HUES6 (cell line): ENCODE measurements around the gene TMEM26.

ENCODE experiments used
- H3K27ac ChIP-seq: 2 replicates; pipeline ENCODE4 v1.7.0; 2013; ENCODE audit warnings: low read depth, mild to moderate bottlenecking, low read length, inconsistent platforms
- H3K27me3 ChIP-seq: 2 replicates; pipeline ENCODE4 v1.6.1; 2013; ENCODE audit warnings: low read length; ENCODE audit not compliant: control insufficient read depth, insufficient read depth
- H3K36me3 ChIP-seq: 2 replicates; pipeline ENCODE4 v1.6.1; 2013; ENCODE audit warnings: low read length; ENCODE audit not compliant: control insufficient read depth, insufficient read depth
- H3K4me1 ChIP-seq: 2 replicates; pipeline ENCODE4 v1.6.1; 2013; ENCODE audit warnings: low read length; ENCODE audit not compliant: control insufficient read depth, insufficient read depth
- H3K4me3 ChIP-seq: 2 replicates; pipeline ENCODE4 v1.5.1; 2013; ENCODE audit warnings: low read depth, low read length
- H3K9ac ChIP-seq: one replicate; pipeline ENCODE4 v1.6.1; 2013; ENCODE audit warnings: mild to moderate bottlenecking, low read length
- H3K9me3 ChIP-seq: 2 replicates; pipeline ENCODE4 v1.6.1; 2013; ENCODE audit warnings: low read depth, low read length; ENCODE audit not compliant: control insufficient read depth, insufficient read depth

TMEM26 gene

DNA sequence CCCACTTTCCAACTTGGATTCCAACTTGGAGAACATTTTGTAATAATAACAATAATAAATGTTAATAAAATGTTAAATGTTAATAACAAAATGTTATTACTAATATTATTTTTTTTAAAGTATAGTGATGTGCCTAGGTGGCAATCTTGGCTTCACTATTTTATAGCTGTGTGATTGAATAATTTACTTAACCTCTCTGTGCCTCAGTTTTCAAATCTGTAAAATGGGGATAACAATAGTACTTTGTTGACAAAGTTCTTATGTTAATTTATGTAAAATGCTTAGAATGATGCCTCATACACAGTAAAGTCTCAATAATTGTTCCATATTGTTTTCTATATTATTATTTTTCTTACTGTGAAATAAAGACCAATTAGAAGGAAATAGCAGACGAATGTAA lies 23.3 kb upstream of the TMEM26 start:
- Histone ChIP-seq H3K27me3 (no peaks in the 10 kb centered on the region), H3K9ac (no peak overlapping the region), H3K36me3 (no peaks in the 10 kb centered on the region), H3K4me1 (peaks cover 4% of the 10 kb centered on the region; the same call in 1 of the 2 replicates), H3K4me3 (no peak overlapping the region), H3K27ac (no peak overlapping the region), H3K9me3 (no peaks in the 10 kb centered on the region)

DNA sequence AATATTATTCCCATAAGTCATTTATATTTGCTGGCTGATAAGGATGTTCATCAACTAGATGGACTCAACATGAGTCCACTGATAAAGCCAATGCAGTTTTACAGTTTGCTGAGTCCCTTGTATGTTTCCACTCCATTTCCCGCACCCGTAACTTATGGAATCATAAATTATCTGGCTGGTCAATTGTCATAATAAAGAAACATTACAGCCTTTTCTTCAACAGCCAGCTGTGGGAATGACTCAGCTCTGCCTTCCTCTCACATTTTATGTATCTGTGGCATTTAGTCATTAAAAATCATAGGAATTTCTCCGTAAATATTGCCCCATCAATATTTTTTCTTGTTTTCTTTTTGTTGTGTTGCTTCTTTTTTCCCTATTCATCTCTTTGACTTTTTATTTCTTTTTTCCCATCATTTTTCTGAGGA lies 22.3 kb upstream of the TMEM26 start:
- no peaks in the 10 kb centered on the region for H3K9me3 ChIP-seq
- H3K27ac ChIP-seq = no peak overlapping the region
- no peak overlapping the region for H3K4me3 ChIP-seq
- H3K27me3 ChIP-seq = no peaks in the 10 kb centered on the region
- no peaks in the 10 kb centered on the region for H3K36me3 ChIP-seq
- H3K9ac ChIP-seq = no peak overlapping the region
- no peaks in the 10 kb centered on the region for H3K4me1 ChIP-seq

DNA sequence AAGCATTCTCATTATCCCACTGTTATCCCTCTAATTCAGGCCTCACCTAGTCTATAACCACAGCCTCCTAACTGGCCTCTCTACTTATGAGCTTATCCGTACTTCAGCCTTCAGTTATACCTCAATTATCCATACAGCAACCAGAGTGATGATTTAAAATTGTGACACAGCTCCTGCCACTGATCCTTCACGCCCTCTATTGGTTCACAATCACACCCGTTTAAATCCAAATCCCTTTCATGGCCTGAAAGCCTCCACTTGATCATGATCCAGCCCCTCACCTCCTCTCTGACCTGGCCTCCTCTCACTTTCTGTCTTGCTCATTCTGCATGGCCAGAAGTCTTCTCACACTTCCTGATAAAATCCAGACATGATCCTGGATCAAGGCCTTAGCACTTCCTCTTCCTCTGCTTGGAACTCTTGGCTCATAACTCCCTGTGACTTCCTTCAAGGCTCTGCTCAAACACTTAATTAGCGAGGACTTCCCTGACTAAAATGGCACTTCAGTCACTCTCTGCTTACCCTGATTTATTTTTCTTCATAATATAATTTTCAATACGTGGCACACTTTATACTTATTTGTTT lies 19.0 kb upstream of the TMEM26 start:
- no peak overlapping the region for H3K9ac ChIP-seq
- H3K36me3 ChIP-seq = no peaks in the 10 kb centered on the region
- H3K27ac ChIP-seq = no peak overlapping the region
- H3K4me3 ChIP-seq = no peak overlapping the region
- H3K4me1 ChIP-seq = no peaks in the 10 kb centered on the region
- H3K9me3 ChIP-seq = no peaks in the 10 kb centered on the region
- H3K27me3 ChIP-seq = no peaks in the 10 kb centered on the region

DNA sequence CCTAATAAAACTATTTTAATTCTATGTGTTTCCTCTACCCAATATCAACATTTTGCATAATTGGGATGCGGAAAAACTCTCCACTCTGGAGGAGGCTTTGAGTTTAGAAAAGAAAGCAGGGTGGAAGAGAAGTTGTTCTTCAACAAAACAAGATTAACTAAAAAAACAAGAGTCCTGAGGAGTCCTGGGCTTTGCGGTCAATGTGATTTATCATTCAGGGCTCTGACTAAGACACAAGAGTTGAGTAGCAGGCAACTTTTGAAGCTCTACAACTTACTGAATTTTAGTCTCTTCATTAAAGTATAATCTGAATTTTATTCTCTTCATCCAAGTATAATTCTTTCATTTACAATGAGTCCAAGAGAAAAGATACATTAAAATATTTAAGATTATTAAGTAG lies 18.3 kb upstream of the TMEM26 start:
- Histone ChIP-seq H3K27me3 (no peaks in the 10 kb centered on the region), H3K9me3 (no peaks in the 10 kb centered on the region), H3K36me3 (no peaks in the 10 kb centered on the region), H3K27ac (no peak overlapping the region), H3K4me3 (no peak overlapping the region), H3K4me1 (no peaks in the 10 kb centered on the region), H3K9ac (no peak overlapping the region)

DNA sequence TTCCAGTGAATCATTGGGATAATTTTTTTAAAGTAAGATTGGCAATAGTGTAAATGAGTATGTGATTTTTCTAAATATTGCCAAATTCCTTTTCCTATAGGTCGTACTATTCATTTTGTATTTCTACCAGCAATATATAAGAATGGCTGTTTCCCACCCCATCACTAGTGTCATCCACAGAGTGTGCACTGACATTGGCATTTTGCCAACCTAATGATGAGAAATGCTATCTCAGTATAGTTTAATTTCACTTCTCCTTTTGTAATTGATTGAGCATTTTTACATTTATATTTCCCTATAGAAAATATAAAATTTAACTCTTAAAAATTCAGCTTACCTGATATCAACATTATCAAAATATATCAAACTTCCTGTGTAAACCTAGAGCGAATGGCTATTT lies 17.6 kb upstream of the TMEM26 start:
- no peaks in the 10 kb centered on the region for H3K27me3 ChIP-seq
- no peaks in the 10 kb centered on the region for H3K36me3 ChIP-seq
- H3K9ac ChIP-seq = no peak overlapping the region
- H3K9me3 ChIP-seq = no peaks in the 10 kb centered on the region
- H3K4me3 ChIP-seq = no peak overlapping the region
- no peaks in the 10 kb centered on the region for H3K4me1 ChIP-seq
- no peak overlapping the region for H3K27ac ChIP-seq

DNA sequence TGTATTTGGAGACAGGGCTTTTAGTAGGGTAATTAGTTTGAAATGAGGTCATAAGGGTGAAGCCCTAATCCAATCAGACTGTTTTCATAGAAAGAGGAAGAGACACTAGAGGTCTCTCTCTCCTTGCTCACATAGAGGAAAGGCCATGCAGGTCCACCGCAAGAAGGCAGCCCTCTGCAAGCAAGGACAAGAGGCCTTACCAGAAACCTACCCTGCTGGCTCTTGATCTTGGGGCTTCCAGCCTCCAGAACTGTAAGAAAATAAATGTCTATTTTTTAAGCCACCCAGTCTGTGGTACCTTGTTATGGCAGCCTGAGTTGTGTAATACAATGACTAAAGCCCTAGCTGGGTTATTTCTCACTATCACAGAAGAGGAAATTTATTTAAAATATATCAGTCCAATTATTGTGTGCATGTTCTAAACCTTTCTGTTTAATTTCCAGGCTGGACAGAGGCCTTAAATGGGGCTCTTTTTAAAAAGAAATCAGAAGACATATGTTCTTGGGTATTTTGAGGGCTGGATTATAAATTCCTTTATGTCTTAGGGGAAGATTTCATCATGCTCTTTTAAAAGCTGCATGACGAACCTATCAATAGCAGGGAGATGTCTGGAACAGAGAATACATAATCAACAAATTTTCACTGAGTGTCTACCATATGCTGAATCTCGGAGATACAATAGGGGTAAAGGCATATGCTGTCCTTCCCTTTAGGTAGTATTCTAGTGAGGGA lies 12.9 kb upstream of the TMEM26 start:
- no peaks in the 10 kb centered on the region for H3K4me1 ChIP-seq
- no peak overlapping the region for H3K27ac ChIP-seq
- H3K9ac ChIP-seq = no peak overlapping the region
- no peaks in the 10 kb centered on the region for H3K36me3 ChIP-seq
- H3K9me3 ChIP-seq = no peaks in the 10 kb centered on the region
- H3K4me3 ChIP-seq = no peak overlapping the region
- no peaks in the 10 kb centered on the region for H3K27me3 ChIP-seq

DNA sequence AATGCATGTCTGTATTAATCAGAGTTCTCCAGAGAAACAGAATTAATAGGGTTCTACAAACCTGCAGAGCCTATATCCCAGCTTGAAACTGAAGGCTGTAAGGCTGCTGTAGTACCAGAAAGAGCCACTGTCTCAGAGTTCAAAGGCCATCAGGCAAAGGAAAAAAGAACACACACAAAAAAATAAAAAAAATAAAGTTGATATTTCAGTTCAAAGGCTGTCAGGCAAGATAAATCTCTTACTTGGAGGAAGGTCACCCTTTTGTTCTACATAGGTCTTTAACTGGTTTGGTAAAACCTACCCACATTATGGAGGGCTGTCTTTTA lies 12.0 kb upstream of the TMEM26 start:
- Histone ChIP-seq H3K4me3 (no peak overlapping the region), H3K9ac (no peak overlapping the region), H3K36me3 (no peaks in the 10 kb centered on the region), H3K9me3 (no peaks in the 10 kb centered on the region), H3K4me1 (no peaks in the 10 kb centered on the region), H3K27ac (no peak overlapping the region), H3K27me3 (no peaks in the 10 kb centered on the region)

DNA sequence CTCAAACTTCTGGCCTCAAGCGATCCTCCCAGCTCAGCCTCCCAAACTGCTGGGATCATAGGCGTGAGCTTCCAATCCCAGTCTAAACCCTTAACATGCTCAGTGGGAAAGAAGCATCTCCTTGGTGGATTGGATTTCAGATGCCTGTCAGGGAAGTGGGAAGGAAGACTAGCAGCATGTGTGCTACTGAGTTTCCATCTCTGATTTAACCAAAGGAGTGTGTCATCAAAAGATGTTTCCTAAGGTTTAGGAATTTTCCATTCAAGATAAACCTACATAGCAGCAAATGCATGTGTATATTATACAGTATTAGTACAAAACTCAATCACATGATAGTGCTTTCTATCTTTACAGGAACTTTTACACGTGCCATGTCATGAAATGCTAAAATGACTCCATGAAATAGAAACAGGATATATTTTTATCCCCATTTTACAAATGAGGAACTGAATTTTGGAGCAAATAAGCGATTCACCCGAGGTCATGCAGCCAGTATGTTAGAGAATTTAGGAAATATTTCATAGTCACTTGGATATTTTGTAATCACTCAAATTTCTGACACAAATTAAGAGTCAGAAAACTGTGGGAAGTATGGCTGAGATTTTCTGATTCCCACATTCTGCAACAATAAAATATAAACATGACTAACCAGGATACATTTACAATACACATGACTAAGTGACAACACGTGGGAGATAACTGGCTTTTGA lies 11.4 kb upstream of the TMEM26 start:
- no peaks in the 10 kb centered on the region for H3K9me3 ChIP-seq
- no peaks in the 10 kb centered on the region for H3K4me1 ChIP-seq
- H3K36me3 ChIP-seq = no peaks in the 10 kb centered on the region
- no peak overlapping the region for H3K4me3 ChIP-seq
- H3K27me3 ChIP-seq = no peaks in the 10 kb centered on the region
- H3K9ac ChIP-seq = no peak overlapping the region
- H3K27ac ChIP-seq = no peak overlapping the region

DNA sequence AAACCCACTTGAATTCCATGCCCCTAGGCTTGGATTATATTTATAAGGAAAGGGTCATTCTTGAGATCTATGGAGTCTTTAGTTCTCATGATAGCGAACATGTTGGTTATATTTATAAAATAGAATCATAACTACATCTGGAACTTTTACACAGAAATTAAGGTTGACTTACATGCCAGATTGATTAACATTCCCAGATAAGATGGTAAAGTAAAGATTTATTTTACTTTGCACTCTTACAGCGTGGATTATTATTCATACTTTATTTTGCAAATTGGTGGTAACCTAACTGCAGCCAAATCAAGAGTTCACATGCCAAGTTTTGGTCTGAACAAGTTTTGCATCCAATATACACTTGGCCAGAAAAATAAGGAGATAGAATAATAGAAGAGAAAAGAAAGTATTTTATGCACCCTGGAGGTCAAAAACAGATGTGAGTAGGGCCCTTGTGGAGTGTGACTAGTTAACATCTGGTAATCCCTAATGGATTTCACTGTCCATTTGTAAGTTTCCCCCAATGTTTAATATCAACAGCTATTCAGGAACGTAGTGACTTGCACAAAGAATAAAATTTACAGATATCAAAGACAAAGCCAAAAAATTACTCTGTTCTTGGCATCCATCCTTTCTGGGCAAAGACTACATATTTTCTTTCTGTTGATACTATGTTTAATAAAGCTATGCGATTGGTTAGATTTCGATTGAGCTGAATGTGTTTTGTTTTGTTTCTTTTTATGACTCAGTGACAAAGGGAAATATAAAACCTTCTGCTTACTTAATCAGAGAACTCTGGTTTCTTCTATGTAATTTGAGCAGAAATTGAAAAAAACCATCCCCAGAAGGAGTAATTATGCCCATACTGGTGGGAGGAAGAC lies 10.1 kb upstream of the TMEM26 start:
- no peak overlapping the region for H3K9ac ChIP-seq
- no peak overlapping the region for H3K4me3 ChIP-seq
- H3K36me3 ChIP-seq = no peaks in the 10 kb centered on the region
- H3K9me3 ChIP-seq = no peaks in the 10 kb centered on the region
- no peaks in the 10 kb centered on the region for H3K4me1 ChIP-seq
- no peaks in the 10 kb centered on the region for H3K27me3 ChIP-seq
- no peak overlapping the region for H3K27ac ChIP-seq

DNA sequence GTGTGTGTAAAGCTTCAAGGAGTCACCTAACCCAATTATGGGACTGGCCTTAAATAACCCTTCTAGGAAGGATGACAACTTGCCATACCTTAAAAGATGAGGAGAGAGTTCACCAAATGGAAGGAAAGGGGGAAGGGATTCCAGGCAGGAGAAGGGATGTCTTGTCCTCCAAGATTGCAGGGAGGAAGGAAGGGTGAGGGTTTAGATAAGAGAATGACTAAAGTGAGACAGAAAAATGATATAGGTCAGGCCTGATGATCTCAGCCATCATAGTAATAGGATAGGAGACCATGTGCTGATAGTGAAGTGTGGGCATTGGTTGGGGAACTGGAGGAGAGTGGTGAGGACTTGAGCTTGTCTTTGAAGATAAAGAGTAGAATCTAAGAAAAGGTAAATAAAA lies 7.7 kb upstream of the TMEM26 start:
- H3K9me3 ChIP-seq = no peaks in the 10 kb centered on the region
- no peak overlapping the region for H3K9ac ChIP-seq
- no peak overlapping the region for H3K27ac ChIP-seq
- H3K4me1 ChIP-seq = no peaks in the 10 kb centered on the region
- no peak overlapping the region for H3K4me3 ChIP-seq
- H3K27me3 ChIP-seq = peaks cover 9% of the 10 kb centered on the region; the same call in 1 of the 2 replicates
- H3K36me3 ChIP-seq = no peaks in the 10 kb centered on the region

DNA sequence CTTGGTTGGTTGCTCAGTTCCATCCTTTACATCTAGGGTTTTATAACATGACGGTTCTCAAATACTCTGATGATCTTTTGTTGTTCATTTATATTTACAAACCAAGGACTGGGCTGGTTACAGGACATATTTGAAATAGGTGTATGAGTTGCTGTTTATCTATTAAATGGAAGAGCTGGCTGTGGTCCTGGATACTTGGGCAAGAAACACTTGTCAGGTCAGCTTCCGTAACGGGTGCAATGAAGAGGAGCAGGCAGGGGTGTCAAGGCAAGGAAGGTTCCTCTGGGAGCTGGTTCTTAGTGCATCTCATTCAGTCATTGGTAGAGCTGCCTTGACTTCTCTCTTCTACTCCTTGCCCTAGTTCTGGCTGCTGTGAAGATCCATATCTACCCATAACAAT lies 4.8 kb upstream of the TMEM26 start:
- H3K9ac ChIP-seq = no peak overlapping the region
- H3K9me3 ChIP-seq = no peaks in the 10 kb centered on the region
- no peak overlapping the region for H3K4me3 ChIP-seq
- H3K4me1 ChIP-seq = no peaks in the 10 kb centered on the region
- H3K27ac ChIP-seq = no peak overlapping the region
- peaks cover 37% of the 10 kb centered on the region for H3K27me3 ChIP-seq
- H3K36me3 ChIP-seq = no peaks in the 10 kb centered on the region
